GM19043 (cell line): ENCODE measurements around the gene LRRC4C.
"Not testable (repeated sequence)": the region's sequence is repeated elsewhere in the genome, so short reads cannot be mapped to it uniquely, and the experiment has no call there.

ENCODE experiments used
- ATAC-seq: cut with Tn5 transposase; IDR thresholded peaks from one replicate; pipeline ENCODE4 v1.9.1; 2021; ENCODE audit warnings: low read depth; ENCODE audit not compliant: unreplicated experiment

Gene LRRC4C

GRCh38 chr11:40924915-40925314 lies 534.5 kb downstream of the LRRC4C start:
- no peak for ATAC-seq

- ATAC-seq, result no peak
Observed at GRCh38 chr11:40921246-40921645, 538.2 kb downstream of the LRRC4C start.

- not testable (repeated sequence) for ATAC-seq
Observed at GRCh38 chr11:40910774-40911173, 548.7 kb downstream of the LRRC4C start.

GRCh38 chr11:40894501-40894900 lies 565.0 kb downstream of the LRRC4C start:
- no peak for ATAC-seq

- no peak for ATAC-seq
Observed at GRCh38 chr11:40885250-40885954, 574.0 kb downstream of the LRRC4C start.

- ATAC-seq, result no peak
Observed at GRCh38 chr11:40882301-40882700, 577.2 kb downstream of the LRRC4C start.

GRCh38 chr11:40879911-40880310 lies 579.5 kb downstream of the LRRC4C start:
- ATAC-seq, result no peak

- ATAC-seq, result no peak
Observed at GRCh38 chr11:40877981-40878380, 581.5 kb downstream of the LRRC4C start.

- ATAC-seq, result no peak
Observed at GRCh38 chr11:40877256-40877655, 582.2 kb downstream of the LRRC4C start.

GRCh38 chr11:40867991-40868632 lies 591.3 kb downstream of the LRRC4C start:
- no peak for ATAC-seq

- not testable (repeated sequence) for ATAC-seq
Observed at GRCh38 chr11:40857754-40858153, 601.7 kb downstream of the LRRC4C start.

- ATAC-seq, result no peak
Observed at GRCh38 chr11:40842750-40843339, 616.6 kb downstream of the LRRC4C start.

- no peak for ATAC-seq
Observed at GRCh38 chr11:40841231-40841630, 618.2 kb downstream of the LRRC4C start.

- no peak for ATAC-seq
Observed at GRCh38 chr11:40838181-40838683, 621.2 kb downstream of the LRRC4C start.

- ATAC-seq, result no peak
Observed at GRCh38 chr11:40827116-40827515, 632.3 kb downstream of the LRRC4C start.

- ATAC-seq, result no peak
Observed at GRCh38 chr11:40826601-40827000, 632.9 kb downstream of the LRRC4C start.

GRCh38 chr11:40825201-40825834 lies 634.1 kb downstream of the LRRC4C start:
- ATAC-seq, result no peak

GRCh38 chr11:40819230-40819629 lies 640.2 kb downstream of the LRRC4C start:
- ATAC-seq, result no peak

- ATAC-seq, result no peak
Observed at GRCh38 chr11:40816976-40817375, 642.5 kb downstream of the LRRC4C start.

- no peak for ATAC-seq
Observed at GRCh38 chr11:40797981-40798380, 661.5 kb downstream of the LRRC4C start.

GRCh38 chr11:40787224-40787623 lies 672.2 kb downstream of the LRRC4C start:
- ATAC-seq, result no peak
